H4 (cell line): ENCODE data around the gene GAPDHS. TPM values are rescaled to one million over a fixed set of nuclear protein-coding genes. Genes with fewer than 3 reads are reported as not detected.

ENCODE experiments used
- DNase-seq: peaks from one replicate; pipeline ENCODE4 v3.0.0-alpha.2; 2015; ENCODE audit warnings: low spot score
- total RNA-seq: library from RNA; depleted of rRNA; stranded (reverse); fragments of >200 nt; shearing (Covaris generic); gene quantifications from 2 replicates; pipeline ENCODE4 v1.2.3, GENCODE V29; 2014

Gene GAPDHS
- total RNA-seq, 1 experiment from 2014 or later = not detected

- no peak for DNase-seq
Observed at GRCh38 chr19:35539850-35540249, 6.6 kb downstream of the GAPDHS start.

- DNase-seq = no peak
Observed at GRCh38 chr19:35540356-35540927, 7.2 kb downstream of the GAPDHS start.

- DNase-seq = no peak
Observed at GRCh38 chr19:35542209-35542608, 9.0 kb downstream of the GAPDHS start.

GRCh38 chr19:35543280-35544109 lies 10.2 kb downstream of the GAPDHS start:
- DNase-seq = no peak

- no peak for DNase-seq
Observed at GRCh38 chr19:35544110-35544802, 11.0 kb downstream of the GAPDHS start.

- DNase-seq = peak; percentile 93
Observed at GRCh38 chr19:35545001-35545854, 12.0 kb downstream of the GAPDHS start, which contains the start of gene TMEM147. TSS of gene TMEM147 (plus strand) at chr19:35545626. CDS start at chr19:35545740, 114 bp downstream.

- no peak for DNase-seq
Observed at GRCh38 chr19:35545855-35546381, 12.7 kb downstream of the GAPDHS start.

GRCh38 chr19:35546532-35546931 lies 13.3 kb downstream of the GAPDHS start:
- DNase-seq = no peak

- DNase-seq = peak; percentile 84
Observed at GRCh38 chr19:35549174-35549788, 16.0 kb downstream of the GAPDHS start.

GRCh38 chr19:35549879-35550523 lies 16.7 kb downstream of the GAPDHS start:
- no peak for DNase-seq

- no peak for DNase-seq
Observed at GRCh38 chr19:35551091-35551810, 18.0 kb downstream of the GAPDHS start.

GRCh38 chr19:35552534-35553384 lies 19.5 kb downstream of the GAPDHS start:
- no peak for DNase-seq

- DNase-seq = no peak
Observed at GRCh38 chr19:35553385-35554000, 20.2 kb downstream of the GAPDHS start.

- DNase-seq = no peak
Observed at GRCh38 chr19:35554076-35554475, 20.8 kb downstream of the GAPDHS start.

- DNase-seq = peak; percentile 58
Observed at GRCh38 chr19:35555301-35556005, 22.2 kb downstream of the GAPDHS start.

- DNase-seq = no peak
Observed at GRCh38 chr19:35556025-35556590, 22.9 kb downstream of the GAPDHS start.

GRCh38 chr19:35556846-35557538 lies 23.7 kb downstream of the GAPDHS start:
- no peak for DNase-seq
